ENCODE data around the gene ZBTB20. TPM values are rescaled to one million over a fixed set of nuclear protein-coding genes. Genes with fewer than 3 reads are reported as not detected.

Gene ZBTB20
- polyA plus RNA-seq, 3 donors = 1.3 to 3.2 (median 2.0) TPM

- no peak overlapping the region for H3K27ac ChIP-seq (ENCODE audit: low read depth in 1 of 2, low read length in 2 of 2)
- DNase-seq = no peak
- H3K4me2 ChIP-seq (replicated peaks; ENCODE audit: extremely low read depth, low read length, poor library complexity, severe bottlenecking) = no peak overlapping the region
- no peaks in the 10 kb centered on the region for H4K20me1 ChIP-seq (ENCODE audit: insufficient read depth, low read length)
- intact Hi-C loops (cut with micrococcal nuclease) = no loop called here
- no peaks in the 10 kb centered on the region for H3K79me2 ChIP-seq (ENCODE audit: insufficient read depth, low read length)
- WGBS (ENCODE audit: insufficient coverage) = no CpG with 5 or more reads among the region's 2 CpGs
- no peaks in the 10 kb centered on the region for H3K9me3 ChIP-seq (replicated peaks in 1 of 2; ENCODE audit: control insufficient read depth in 1 of 2, insufficient read depth in 1 of 2, low read length in 2 of 2)
- H3K9me3 Mint-ChIP-seq = no peaks in the 10 kb centered on the region
- H3K36me3 ChIP-seq (replicated peaks in 1 of 2; ENCODE audit: control insufficient read depth in 1 of 2, insufficient read depth in 2 of 2, low read length in 2 of 2) = no peaks in the 10 kb centered on the region
- H3K4me1 Mint-ChIP-seq = no peaks in the 10 kb centered on the region
- H3K36me3 Mint-ChIP-seq = no peaks in the 10 kb centered on the region
- H3K27ac Mint-ChIP-seq = no peak overlapping the region
- H3K27me3 ChIP-seq (ENCODE audit: control insufficient read depth in 2 of 2, insufficient read depth in 2 of 2, low read length in 2 of 2) = no peaks in the 10 kb centered on the region
- H3K4me1 ChIP-seq (ENCODE audit: control insufficient read depth in 1 of 2, insufficient read depth in 2 of 2, low read length in 2 of 2) = no peaks in the 10 kb centered on the region
- no peaks in the 10 kb centered on the region for H3K27me3 Mint-ChIP-seq (ENCODE audit: low read depth in 3 of 3)
- no peak overlapping the region for H3K9ac ChIP-seq (ENCODE audit: insufficient read depth, low read length, poor library complexity, severe bottlenecking)
- no peak for TF ChIP-seq CTCF (IDR thresholded peaks at IDR 0.05)
- H2AFZ ChIP-seq (ENCODE audit: insufficient read depth, low read depth, low read length, poor library complexity, severe bottlenecking) = no peak overlapping the region
- no peak overlapping the region for H3K4me3 ChIP-seq (replicated peaks in 1 of 3; ENCODE audit: low read depth in 2 of 3, low read length in 3 of 3)
- no peak overlapping the region for H3K4me3 Mint-ChIP-seq
Observed at GRCh38 chr3:114437897-114438296, 709.2 kb downstream of the ZBTB20 start.

GRCh38 chr3:114436182-114436581, 710.9 kb downstream of the ZBTB20 start:
- Histone ChIP-seq H3K36me3 (replicated peaks in 1 of 2; ENCODE audit: control insufficient read depth in 1 of 2, insufficient read depth in 2 of 2, low read length in 2 of 2) (no peaks in the 10 kb centered on the region), H2AFZ (ENCODE audit: insufficient read depth, low read depth, low read length, poor library complexity, severe bottlenecking) (no peak overlapping the region), H4K20me1 (ENCODE audit: insufficient read depth, low read length) (no peaks in the 10 kb centered on the region), H3K4me1 (ENCODE audit: control insufficient read depth in 1 of 2, insufficient read depth in 2 of 2, low read length in 2 of 2) (no peaks in the 10 kb centered on the region), H3K4me2 (replicated peaks; ENCODE audit: extremely low read depth, low read length, poor library complexity, severe bottlenecking) (no peak overlapping the region), H3K9ac (ENCODE audit: insufficient read depth, low read length, poor library complexity, severe bottlenecking) (no peak overlapping the region), H3K4me3 (replicated peaks in 1 of 3; ENCODE audit: low read depth in 2 of 3, low read length in 3 of 3) (no peak overlapping the region), H3K79me2 (ENCODE audit: insufficient read depth, low read length) (no peaks in the 10 kb centered on the region), H3K9me3 (replicated peaks in 1 of 2; ENCODE audit: control insufficient read depth in 1 of 2, insufficient read depth in 1 of 2, low read length in 2 of 2) (no peaks in the 10 kb centered on the region), H3K27ac (ENCODE audit: low read depth in 1 of 2, low read length in 2 of 2) (no peak overlapping the region), H3K27me3 (ENCODE audit: control insufficient read depth in 2 of 2, insufficient read depth in 2 of 2, low read length in 2 of 2) (no peaks in the 10 kb centered on the region)
- Mint-ChIP-seq H3K4me1 (no peaks in the 10 kb centered on the region), H3K9me3 (no peaks in the 10 kb centered on the region), H3K4me3 (no peak overlapping the region), H3K27me3 (ENCODE audit: low read depth in 3 of 3) (no peaks in the 10 kb centered on the region), H3K27ac (no peak overlapping the region), H3K36me3 (no peaks in the 10 kb centered on the region)
- no peak for DNase-seq
- no peak for TF ChIP-seq CTCF (IDR thresholded peaks at IDR 0.05)
- intact Hi-C loops (cut with micrococcal nuclease) = no loop called here
- WGBS (ENCODE audit: insufficient coverage) = no CpG with 5 or more reads among the region's 2 CpGs

Measured in CD14-positive monocyte (primary cell).